GM21360 (cell line): ENCODE data around the gene RAPH1.

Experiments used
- ATAC-seq: cut with Tn5 transposase; IDR thresholded peaks from one replicate; pipeline ENCODE4 v1.9.1; 2021; ENCODE audit warnings: mild to moderate bottlenecking, moderate library complexity; ENCODE audit not compliant: unreplicated experiment

Gene RAPH1

DNA sequence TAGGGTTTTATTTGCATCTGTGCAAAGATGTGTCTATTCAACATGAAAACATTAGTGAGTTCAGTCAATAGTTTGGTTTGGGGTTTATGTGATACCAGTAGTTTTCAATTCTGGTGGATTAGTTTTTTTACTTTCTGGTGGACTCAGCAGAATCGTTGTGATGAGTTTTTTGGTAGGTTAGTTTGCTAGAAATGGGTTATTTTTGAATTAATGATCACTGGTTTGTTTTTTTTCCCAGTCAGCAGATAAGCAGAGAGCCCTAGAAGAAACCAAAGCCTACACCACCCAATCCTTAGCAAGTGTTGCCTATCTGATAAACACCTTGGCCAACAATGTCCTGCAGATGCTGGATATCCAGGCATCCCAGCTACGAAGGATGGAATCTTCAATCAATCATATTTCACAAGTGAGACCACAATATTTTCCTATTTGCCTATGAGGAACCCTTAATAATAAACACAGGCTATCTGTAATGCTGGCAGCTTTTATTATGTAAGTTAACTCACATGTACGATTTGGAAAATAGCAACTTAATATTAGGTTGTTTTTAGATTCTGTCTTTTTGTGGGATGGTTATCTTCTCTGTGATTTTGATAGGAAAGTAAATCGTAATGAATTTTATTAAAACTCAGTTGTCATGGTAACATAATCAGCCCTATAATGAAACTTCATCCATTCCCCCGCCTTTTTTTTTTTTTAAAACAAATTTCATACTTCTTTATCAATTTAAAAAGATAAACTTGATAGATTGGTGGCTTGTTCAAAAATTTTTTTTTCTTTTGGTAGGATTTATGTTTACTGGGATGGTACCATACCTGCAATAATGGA is 168.2 kb downstream of the RAPH1 start:
- no peak for ATAC-seq

DNA sequence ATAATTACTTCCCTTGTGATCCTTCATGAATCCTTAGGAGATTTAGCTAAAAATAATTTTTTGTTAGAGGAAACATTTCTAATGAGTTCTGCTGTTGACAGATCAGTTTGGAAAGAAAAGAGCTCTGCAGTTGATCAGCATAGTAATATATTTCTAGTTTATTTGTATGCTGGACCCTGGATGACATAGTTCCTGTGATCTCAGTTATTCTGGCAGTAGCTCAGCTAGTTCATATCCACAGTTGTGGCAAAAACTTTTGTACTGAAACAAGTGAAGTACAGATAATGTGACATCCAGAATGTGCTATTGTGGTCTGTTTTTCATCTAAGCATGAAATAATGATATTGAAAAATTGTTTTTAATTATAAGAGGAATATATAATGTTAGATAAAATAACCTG is 173.2 kb downstream of the RAPH1 start:
- ATAC-seq = no peak

DNA sequence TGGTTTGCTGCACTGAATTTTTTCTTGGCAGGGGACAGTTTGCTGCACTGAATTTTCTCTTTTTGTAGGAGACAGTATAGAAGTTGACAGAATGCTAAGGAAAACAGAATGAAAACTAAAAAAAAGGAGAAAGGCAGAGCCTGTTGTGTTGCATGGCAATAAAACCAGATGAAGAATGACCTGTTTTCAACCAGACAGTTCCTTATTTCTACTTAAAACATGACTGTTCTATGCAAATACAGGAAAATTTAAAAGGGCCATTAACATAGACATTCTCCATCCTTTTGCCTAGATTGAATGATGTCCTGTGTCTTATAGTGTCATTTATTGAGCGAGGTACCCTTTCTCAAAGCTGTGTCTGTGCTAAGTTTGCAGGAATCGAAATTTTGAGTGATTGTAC is 173.6 kb downstream of the RAPH1 start:
- no peak for ATAC-seq

DNA sequence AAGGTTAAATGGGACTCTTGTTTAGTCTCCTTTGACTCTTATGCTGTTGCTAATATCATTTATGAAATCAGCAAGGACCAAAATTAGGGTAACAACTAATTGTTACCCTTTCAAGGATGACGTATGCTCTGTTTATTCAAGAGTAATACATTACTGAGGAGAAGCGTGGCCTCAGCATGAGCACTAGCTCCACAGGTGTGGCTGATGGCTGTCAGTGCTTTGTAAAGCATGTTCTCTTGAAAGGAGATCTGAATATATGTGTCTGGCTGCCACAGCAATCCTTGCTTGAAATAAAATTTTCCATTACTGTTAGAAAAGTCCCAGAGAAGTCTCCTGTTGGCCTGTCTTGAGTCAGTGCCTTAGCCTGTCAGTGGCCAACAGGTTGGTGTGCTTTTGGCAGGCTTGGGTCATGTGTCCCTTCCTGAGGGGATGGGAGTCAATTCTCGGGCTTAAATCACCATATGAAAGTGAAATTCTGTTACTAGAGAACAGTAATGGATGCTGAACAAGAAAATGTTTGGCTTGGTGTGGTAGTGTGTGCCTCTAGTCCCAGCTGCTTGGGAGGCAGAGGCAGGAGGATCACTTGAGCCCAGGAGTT is 174.2 kb downstream of the RAPH1 start:
- ATAC-seq = no peak

DNA sequence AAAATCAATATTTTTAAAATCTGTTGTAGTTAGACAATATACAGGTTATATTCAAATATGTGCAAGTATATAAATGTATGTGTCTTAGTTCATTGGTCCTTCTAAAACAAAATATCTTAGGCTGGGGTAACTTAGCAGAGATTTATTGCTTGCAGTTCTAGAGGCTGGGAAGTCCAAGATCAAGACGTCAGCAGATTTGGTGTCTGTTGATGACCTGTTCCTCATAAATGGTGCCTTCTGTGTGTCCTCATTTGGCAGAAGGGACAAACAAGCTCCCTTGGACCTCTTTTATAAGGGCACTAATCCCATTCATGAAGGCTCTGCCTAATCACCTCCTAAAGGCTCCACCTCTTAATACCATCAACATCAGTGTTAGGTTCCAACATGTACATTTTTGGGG is 175.7 kb downstream of the RAPH1 start:
- no peak for ATAC-seq

DNA sequence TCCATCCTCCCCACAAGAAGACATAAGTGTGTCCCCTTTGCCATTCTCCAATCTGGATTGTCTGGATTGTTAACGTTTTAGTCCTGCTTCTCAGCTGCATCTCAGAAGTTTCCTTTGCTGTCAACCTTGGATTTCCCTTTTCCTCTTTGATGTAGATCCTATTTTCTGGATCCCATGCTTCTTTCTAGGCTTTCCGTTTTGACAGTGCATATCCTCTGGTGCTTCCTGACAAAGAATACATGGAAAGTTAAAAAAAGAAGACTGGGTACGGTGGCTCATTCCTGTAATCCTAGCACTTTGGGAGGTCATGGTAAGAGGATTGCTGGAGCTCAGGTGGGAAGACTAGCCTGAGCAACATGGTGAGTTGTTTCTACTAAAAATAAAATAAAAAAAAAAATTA is 180.1 kb downstream of the RAPH1 start:
- ATAC-seq = no peak

DNA sequence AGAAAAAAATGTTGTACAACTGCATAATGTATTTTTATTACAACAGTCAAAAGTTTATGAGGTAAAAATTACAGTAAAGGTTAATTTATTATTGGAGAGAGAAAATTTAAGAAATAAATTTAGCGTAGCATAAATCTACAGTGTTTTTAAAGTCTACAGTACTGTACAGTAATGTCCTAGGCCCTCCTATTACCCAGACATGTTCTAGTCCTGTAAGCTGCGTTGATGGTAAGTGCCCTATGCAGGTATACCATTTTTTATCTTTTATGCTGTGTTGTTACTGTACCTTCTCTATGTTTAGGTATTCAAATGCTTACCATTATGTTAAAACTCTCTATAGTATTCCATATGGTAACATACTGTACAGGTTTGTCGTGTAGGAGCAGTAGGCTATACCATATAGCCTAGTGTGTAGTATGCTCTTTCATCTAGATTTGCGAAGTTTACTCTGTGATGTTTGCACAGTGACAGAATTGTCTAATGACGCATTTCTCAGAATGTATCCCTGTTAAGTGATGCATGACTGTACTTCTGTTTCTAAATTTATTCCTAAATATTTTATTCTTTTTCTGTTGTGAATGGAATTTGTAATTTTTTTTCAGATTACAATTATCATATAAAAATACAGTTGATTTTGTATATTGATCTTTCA is 182.4 kb downstream of the RAPH1 start:
- no peak for ATAC-seq

DNA sequence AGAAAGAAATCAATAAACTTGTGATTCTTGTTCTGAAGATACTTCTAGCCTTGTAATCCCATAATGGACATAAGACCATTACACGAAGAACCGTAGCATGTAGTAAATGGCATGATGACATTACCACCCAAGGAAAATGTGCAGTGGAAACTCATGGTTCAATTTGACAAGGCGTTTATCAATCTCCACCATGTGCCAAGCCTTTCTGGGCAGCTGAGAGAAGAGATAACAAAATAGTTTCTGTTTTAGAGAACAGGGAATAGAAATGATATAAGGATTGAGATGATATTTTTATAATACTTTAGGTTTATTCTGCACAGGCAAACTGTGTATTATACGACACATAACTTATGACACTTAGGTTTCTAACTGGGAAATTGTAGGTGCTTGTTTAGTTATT is 187.7 kb downstream of the RAPH1 start:
- no peak for ATAC-seq

DNA sequence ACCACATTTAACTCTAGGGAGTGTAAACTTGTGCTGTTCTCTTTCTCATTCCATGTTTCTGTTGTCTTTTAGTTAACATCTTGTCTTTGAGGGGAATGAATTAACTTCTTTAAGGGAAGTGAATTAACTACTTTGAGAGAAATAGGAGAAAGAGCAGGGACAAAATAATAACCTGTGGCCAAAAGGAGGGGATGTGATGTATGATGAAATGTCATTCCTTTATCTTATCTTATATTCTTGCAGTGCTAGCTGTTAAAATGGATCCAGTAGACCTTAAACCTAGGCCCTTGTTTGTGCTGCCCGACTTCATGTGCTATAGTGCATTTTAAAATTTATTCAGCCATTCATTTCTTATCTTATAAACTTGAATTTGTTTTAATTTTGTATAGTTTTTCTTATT is 188.5 kb downstream of the RAPH1 start:
- no peak for ATAC-seq

DNA sequence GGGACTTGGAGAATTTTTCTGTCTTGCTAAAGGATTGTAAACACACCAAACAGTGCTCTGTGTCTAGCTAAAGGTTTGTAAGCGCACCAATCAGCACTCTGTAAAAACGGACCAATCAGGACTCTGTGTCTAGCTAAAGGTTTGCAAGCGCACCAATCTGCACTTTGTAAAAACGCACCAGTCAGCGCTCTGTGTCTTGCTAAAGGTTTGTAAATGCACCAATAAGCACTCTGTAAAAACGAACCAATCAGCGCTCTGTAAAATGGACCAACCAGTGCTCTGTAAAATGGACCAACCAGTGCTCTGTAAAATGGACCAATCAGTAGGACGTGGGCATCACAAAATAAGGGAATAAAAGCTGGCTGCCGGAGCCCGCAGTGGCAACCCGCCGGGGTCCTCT is 190.4 kb downstream of the RAPH1 start:
- no peak for ATAC-seq
